ENCODE measurements around the gene TBXAS1. TPM values are rescaled to one million over a fixed set of nuclear protein-coding genes. Genes with fewer than 3 reads are reported as not detected.

The TBXAS1 gene
- polyA plus RNA-seq, 1 donor from 2014 or later, result 0.93 TPM

GRCh38 chr7:139852482-139852845, 23.4 kb downstream of the TBXAS1 start:
- H3K27ac ChIP-seq (ENCODE audit: low read length), result no peak overlapping the region
- no peaks in the 10 kb centered on the region for H3K36me3 ChIP-seq (ENCODE audit: insufficient read depth, low read length)
- no peaks in the 10 kb centered on the region for H3K79me2 ChIP-seq (replicated peaks; ENCODE audit: insufficient read depth, low read length)
- no peaks in the 10 kb centered on the region for H3K9me2 ChIP-seq (ENCODE audit: insufficient read depth, low read length)
- H2AFZ ChIP-seq (ENCODE audit: low read depth, low read length), result no peak overlapping the region
- H4K20me1 ChIP-seq (ENCODE audit: insufficient read depth), result no peaks in the 10 kb centered on the region
- H3K27me3 ChIP-seq (ENCODE audit: insufficient read depth, low read depth, low read length), result no peaks in the 10 kb centered on the region
- H3K4me3 ChIP-seq (ENCODE audit: low read length), result no peak overlapping the region
- no peaks in the 10 kb centered on the region for H3K9me3 ChIP-seq (ENCODE audit: low read length)
- no peak overlapping the region for H3K9ac ChIP-seq (ENCODE audit: low read length)
- no peak overlapping the region for H3K4me2 ChIP-seq (ENCODE audit: low read length)
- H3F3A ChIP-seq (ENCODE audit: insufficient read depth, low read length, poor library complexity, severe bottlenecking), result no peaks in the 10 kb centered on the region
- TF ChIP-seq MXI1 (conservative IDR thresholded peaks at IDR 0.05; ENCODE audit: poor library complexity, severe bottlenecking) (no peak), TAF1 (IDR thresholded peaks at IDR 0.05; ENCODE audit: low read depth) (no peak), EP300 (conservative IDR thresholded peaks at IDR 0.05; ENCODE audit: poor library complexity, severe bottlenecking) (no peak), EZH2 (IDR thresholded peaks at IDR 0.05; ENCODE audit: borderline replicate concordance, insufficient read depth, low read length, poor library complexity, severe bottlenecking) (no peak), CTCF (IDR thresholded peaks at IDR 0.05; ENCODE audit: poor library complexity, severe bottlenecking) (no peak), REST (IDR thresholded peaks at IDR 0.05; ENCODE audit: borderline replicate concordance) (no peak), POLR2AphosphoS5 (IDR thresholded peaks at IDR 0.05) (no peak), SMC3 (conservative IDR thresholded peaks at IDR 0.05; ENCODE audit: poor library complexity) (no peak), RAD21 (conservative IDR thresholded peaks at IDR 0.05) (no peak)

GRCh38 chr7:139853506-139854123, 24.6 kb downstream of the TBXAS1 start:
- TF ChIP-seq RAD21 (conservative IDR thresholded peaks at IDR 0.05) (no peak), SMC3 (conservative IDR thresholded peaks at IDR 0.05; ENCODE audit: poor library complexity) (no peak), REST (IDR thresholded peaks at IDR 0.05; ENCODE audit: borderline replicate concordance) (no peak), TAF1 (IDR thresholded peaks at IDR 0.05; ENCODE audit: low read depth) (no peak), POLR2AphosphoS5 (IDR thresholded peaks at IDR 0.05) (no peak), CTCF (IDR thresholded peaks at IDR 0.05; ENCODE audit: poor library complexity, severe bottlenecking) (no peak), EZH2 (IDR thresholded peaks at IDR 0.05; ENCODE audit: borderline replicate concordance, insufficient read depth, low read length, poor library complexity, severe bottlenecking) (no peak), EP300 (conservative IDR thresholded peaks at IDR 0.05; ENCODE audit: poor library complexity, severe bottlenecking) (no peak), MXI1 (conservative IDR thresholded peaks at IDR 0.05; ENCODE audit: poor library complexity, severe bottlenecking) (no peak)
- H3K27ac ChIP-seq (ENCODE audit: low read length), result no peak overlapping the region
- H3K9me2 ChIP-seq (ENCODE audit: insufficient read depth, low read length), result no peaks in the 10 kb centered on the region
- no peaks in the 10 kb centered on the region for H3K27me3 ChIP-seq (ENCODE audit: insufficient read depth, low read depth, low read length)
- H3K4me3 ChIP-seq (ENCODE audit: low read length), result no peak overlapping the region
- H3K36me3 ChIP-seq (ENCODE audit: insufficient read depth, low read length), result no peaks in the 10 kb centered on the region
- H3K9ac ChIP-seq (ENCODE audit: low read length), result no peak overlapping the region
- no peaks in the 10 kb centered on the region for H3F3A ChIP-seq (ENCODE audit: insufficient read depth, low read length, poor library complexity, severe bottlenecking)
- no peaks in the 10 kb centered on the region for H3K79me2 ChIP-seq (replicated peaks; ENCODE audit: insufficient read depth, low read length)
- no peak overlapping the region for H3K4me2 ChIP-seq (ENCODE audit: low read length)
- no peak overlapping the region for H2AFZ ChIP-seq (ENCODE audit: low read depth, low read length)
- H4K20me1 ChIP-seq (ENCODE audit: insufficient read depth), result no peaks in the 10 kb centered on the region
- no peaks in the 10 kb centered on the region for H3K9me3 ChIP-seq (ENCODE audit: low read length)

Data from neural cell (in vitro differentiated cells).